A549 (cell line): ENCODE data around the gene CELSR1. TPM values are rescaled to one million over a fixed set of nuclear protein-coding genes. Genes with fewer than 3 reads are reported as not detected.
A peak's percentile ranks its signal among the peaks of the same experiment; 100 is the strongest.

Source experiments
- ATAC-seq, 2 experiments: fragments of 200-7000 bp in 1 of 2; fragments of >200 bp in 1 of 2; cut with Nextera tagmentation in 1 of 2; cut with Tn5 transposase in 1 of 2; 3 replicates each; pipeline versions ENCODE4 v1.8.0 to v1.9.1; 2018 to 2020; ENCODE audit warnings: mild to moderate bottlenecking in 1 of 2, moderate library complexity in 1 of 2
- CTCF ChIA-PET: fragments of 300-600 bp; sonication (Branson Sonifier 250); formaldehyde crosslinking; extraction: SDS; loops from one replicate; lab custom pipeline; 2021; ENCODE audit warnings: antibody characterized with exemption, inconsistent platforms; lab: Yijun Ruan, JAX
- POLR2A ChIA-PET: fragments of 350-600 bp; formaldehyde crosslinking; extraction: SDS; loops from one replicate; lab custom pipeline; 2021; ENCODE audit warnings: antibody characterized with exemption, inconsistent platforms; lab: Yijun Ruan, JAX
- DNase-seq, 2 experiments: peaks; one replicate each; pipeline versions ENCODE4 v3.0.0 to v3.0.0-alpha.2; 2011 to 2016; ENCODE audit warnings: low read depth in 1 of 2, low spot score in 1 of 2
- FAIRE-seq: peaks from 2 replicates; lab custom pipeline; 2011; peaks lifted over from hg19 to GRCh38; lab: Jason Lieb, UNC
- H3K27ac ChIP-seq, 2 experiments: fragments of >200 bp; sonication (Bioruptor Twin); formaldehyde crosslinking; 3 replicates each; pipeline ENCODE4 v1.5.1; 2016 to 2017
- H3K4me1 ChIP-seq: fragments of >200 bp; sonication (Bioruptor Twin); formaldehyde crosslinking; 3 replicates; pipeline ENCODE4 v1.6.1; 2016
- H3K4me2 ChIP-seq: fragments of >200 bp; sonication (Bioruptor Twin); formaldehyde crosslinking; 3 replicates; pipeline ENCODE4 v1.6.1; 2016
- H3K4me3 ChIP-seq: fragments of >200 bp; sonication (Bioruptor Twin); formaldehyde crosslinking; 3 replicates; pipeline ENCODE4 v1.5.1; 2016
- H3K9me3 ChIP-seq: fragments of >200 bp; sonication (Bioruptor Twin); formaldehyde crosslinking; 3 replicates; pipeline ENCODE4 v1.6.1; 2016
- CBX2 ChIP-seq: fragments of 200-600 bp; sonication (generic); IDR thresholded peaks from 2 replicates; pipeline ENCODE4 v1.6.1; 2016; ENCODE audit warnings: low read depth, mild to moderate bottlenecking, borderline replicate concordance
- CBX8 ChIP-seq: fragments of 200-600 bp; sonication (generic); IDR thresholded peaks from 2 replicates; pipeline ENCODE4 v1.6.1; 2016
- CEBPB ChIP-seq, 2 experiments: fragments of >200 bp in 1 of 2; sonication (Bioruptor Twin) in 1 of 2; formaldehyde crosslinking in 1 of 2; IDR thresholded peaks; 2 replicates each; pipeline ENCODE4 v1.6.1; 2012 to 2016
- CHD2 ChIP-seq: fragments of 150-350 bp; IDR thresholded peaks from 2 replicates; pipeline ENCODE4 v1.6.1; 2014; ENCODE audit warnings: low read length; ENCODE audit not compliant: partially characterized antibody
- EHMT2 ChIP-seq: fragments of 200-600 bp; sonication (generic); IDR thresholded peaks from 2 replicates; pipeline ENCODE4 v1.6.1; 2016; ENCODE audit warnings: antibody characterized with exemption, low read depth, mild to moderate bottlenecking, moderate library complexity
- EP300 ChIP-seq, 2 experiments: fragments of >200 bp; sonication (Bioruptor Twin); formaldehyde crosslinking; IDR thresholded peaks; 2 replicates in 1 of 2; 3 replicates in 1 of 2; pipeline ENCODE4 v1.6.1; 2016 to 2017
- ESRRA ChIP-seq: fragments of 150-350 bp; IDR thresholded peaks from 2 replicates; pipeline ENCODE4 v1.6.1; 2014; ENCODE audit warnings: mild to moderate bottlenecking, low read length, borderline replicate concordance
- FOXS1 ChIP-seq: fragments of 250-450 bp; sonication (Bioruptor Pico); IDR thresholded peaks from 2 replicates; pipeline ENCODE4 v1.5.0; 2020; ENCODE audit warnings: mild to moderate bottlenecking, moderate library complexity
- GATA3 ChIP-seq: IDR thresholded peaks from 2 replicates; pipeline ENCODE4 v1.6.1; 2012; ENCODE audit warnings: borderline replicate concordance
- HDAC2 ChIP-seq: fragments of 200-600 bp; sonication (generic); IDR thresholded peaks from 2 replicates; pipeline ENCODE4 v1.6.1; 2016
- HEYL ChIP-seq: fragments of 250-450 bp; sonication (Bioruptor Pico); IDR thresholded peaks from 2 replicates; pipeline ENCODE4 v1.8.0; 2021; ENCODE audit warnings: mild to moderate bottlenecking, moderate library complexity
- HOXA7 ChIP-seq: fragments of 250-450 bp; sonication (Bioruptor Pico); IDR thresholded peaks from 2 replicates; pipeline ENCODE4 v1.5.0; 2020; ENCODE audit warnings: mild to moderate bottlenecking, moderate library complexity
- JUN ChIP-seq, 2 experiments: fragments of >200 bp; sonication (Bioruptor Twin); formaldehyde crosslinking; IDR thresholded peaks; 2 replicates in 1 of 2; 3 replicates in 1 of 2; pipeline ENCODE4 v1.6.1; 2016 to 2017
- KDM5A ChIP-seq: fragments of 200-600 bp; sonication (generic); IDR thresholded peaks from 2 replicates; pipeline ENCODE4 v1.6.1; 2016; ENCODE audit warnings: antibody characterized with exemption, mild to moderate bottlenecking
- MAFK ChIP-seq: fragments of 450-650 bp; IDR thresholded peaks from 2 replicates; pipeline ENCODE4 v1.6.1; 2014; ENCODE audit not compliant: partially characterized antibody
- MYC ChIP-seq: IDR thresholded peaks from 2 replicates; pipeline ENCODE4 v1.6.1; 2012; ENCODE audit warnings: mild to moderate bottlenecking, inconsistent platforms, low read length, improper control_type of control experiment, borderline replicate concordance
- NR3C1 ChIP-seq: fragments of >200 bp; sonication (Bioruptor Twin); formaldehyde crosslinking; IDR thresholded peaks from 3 replicates; pipeline ENCODE4 v1.6.1; 2017
- PHF8 ChIP-seq: fragments of 200-600 bp; sonication (generic); IDR thresholded peaks from 2 replicates; pipeline ENCODE4 v1.6.1; 2016; ENCODE audit warnings: low read depth, mild to moderate bottlenecking, antibody characterized with exemption, moderate library complexity, borderline replicate concordance
- POLR2AphosphoS2 ChIP-seq: conservative IDR thresholded peaks from 2 replicates; pipeline ENCODE4 v1.6.1; 2012; ENCODE audit warnings: low read length, improper control_type of control experiment, inconsistent platforms
- RAD21 ChIP-seq, 2 experiments: fragments of >200 bp in 1 of 2; sonication (Bioruptor Twin) in 1 of 2; formaldehyde crosslinking in 1 of 2; IDR thresholded peaks in 1 of 2; conservative IDR thresholded peaks in 1 of 2; 2 replicates in 1 of 2; 3 replicates in 1 of 2; pipeline ENCODE4 v1.6.1; 2012 to 2018; ENCODE audit warnings: inconsistent platforms in 1 of 2
- SREBF2 ChIP-seq: fragments of 450-650 bp; IDR thresholded peaks from 2 replicates; pipeline ENCODE4 v1.6.1; 2014; ENCODE audit warnings: mild to moderate bottlenecking, moderate library complexity
- TFCP2L1 ChIP-seq: fragments of 250-450 bp; sonication (Bioruptor Pico); IDR thresholded peaks from 2 replicates; pipeline ENCODE4 v1.5.0; 2021; ENCODE audit warnings: mild to moderate bottlenecking
- ZFP36 ChIP-seq: fragments of 450-650 bp; IDR thresholded peaks from 2 replicates; pipeline ENCODE4 v1.6.1; 2014; ENCODE audit warnings: borderline replicate concordance; ENCODE audit not compliant: partially characterized antibody
- ZSCAN20 ChIP-seq: fragments of 250-450 bp; sonication (Bioruptor Pico); IDR thresholded peaks from 2 replicates; pipeline ENCODE4 v1.8.0; 2022; ENCODE audit warnings: mild to moderate bottlenecking, moderate library complexity
- WGBS: methylation state at CpG from one replicate; pipeline ENCODE4 v1.1.6; 2017; ENCODE audit errors: missing lambda C conversion rate; 5-methylcytosine and 5-hydroxymethylcytosine counted together
- polyA plus RNA-seq, 4 experiments: library from polyadenylated mRNA; depleted of rRNA in 3 of 4; stranded (reverse); fragments of >200 nt; fragmentation: RNase III in 1 of 4; extraction: RNeasy Plus Mini Kit Qiagen cat#74134 plus additional on column Dnase treatment in 1 of 4; gene quantifications; 2 replicates in 3 of 4; 3 replicates in 1 of 4; pipeline ENCODE4 v1.2.3, GENCODE V29; 2011 to 2017
- TF ChIP-seq, protein P1 (sequence below): fragments of 450-650 bp; IDR thresholded peaks from 2 replicates; pipeline ENCODE4 v1.6.1; 2014; ENCODE audit warnings: antibody characterized with exemption
- TF ChIP-seq, protein P2 (sequence below): IDR thresholded peaks from 2 replicates; pipeline ENCODE4 v1.6.1; 2012
- TF ChIP-seq, protein P3 (sequence below): IDR thresholded peaks from 2 replicates; pipeline ENCODE4 v1.6.1; 2012; ENCODE audit warnings: low read depth, borderline replicate concordance
- TF ChIP-seq, protein P4 (sequence below): fragments of >200 bp; sonication (Bioruptor Twin); formaldehyde crosslinking; IDR thresholded peaks from 3 replicates; pipeline ENCODE4 v1.5.1; 2016
- TF ChIP-seq, protein P5 (sequence below): fragments of 150-350 bp; IDR thresholded peaks from 2 replicates; pipeline ENCODE4 v1.6.1; 2014; ENCODE audit warnings: low read depth, mild to moderate bottlenecking, low read length
- TF ChIP-seq, protein P6 (sequence below): fragments of 250-450 bp; sonication (Bioruptor Pico); IDR thresholded peaks from 2 replicates; pipeline ENCODE4 v1.5.0; 2020; ENCODE audit warnings: low read depth, mild to moderate bottlenecking, moderate library complexity

CELSR1 gene
- polyA plus RNA-seq, 2 of the 4 experiments (the other 2 are of a cell fraction): 15.3 to 31.8 TPM

DNA sequence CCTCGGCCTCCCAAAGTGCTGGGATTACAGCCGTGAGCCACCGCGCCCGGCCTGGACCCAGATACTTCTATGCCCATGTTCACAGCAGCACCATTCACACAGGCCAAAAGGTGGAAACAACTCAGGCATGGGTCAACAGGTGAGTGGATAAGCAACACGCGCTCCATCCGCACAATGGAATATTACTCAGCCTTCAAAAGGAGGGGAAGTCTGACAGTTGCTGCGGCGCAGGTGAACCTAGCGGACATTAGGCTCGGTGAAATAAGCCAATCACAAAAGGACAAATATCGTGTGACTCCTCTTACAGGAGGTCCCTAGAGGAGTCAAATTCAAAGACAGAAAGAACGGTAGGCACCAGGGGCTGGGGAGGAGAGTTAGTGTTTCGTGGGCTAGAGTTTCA, 154.9 kb downstream of the CELSR1 start:
- FAIRE-seq (no peak), DNase-seq (no peak), ATAC-seq (no peak)
- 95% methylated on average over 15 of the region's 15 CpGs for WGBS
- peaks cover 42% of the 10 kb centered on the region for H3K4me1 ChIP-seq
- CTCF ChIA-PET: interaction anchor here (1.6 kb wide), 1 partner anchor 151 kb away, joined by 3 read pairs; no protein-coding TSS in a partner anchor
- no peak overlapping the region for H3K27ac ChIP-seq
- no peak overlapping the region for H3K4me2 ChIP-seq
- TF ChIP-seq CEBPB (IDR thresholded peaks at IDR 0.05): no peak
- TF ChIP-seq, protein P1, sequence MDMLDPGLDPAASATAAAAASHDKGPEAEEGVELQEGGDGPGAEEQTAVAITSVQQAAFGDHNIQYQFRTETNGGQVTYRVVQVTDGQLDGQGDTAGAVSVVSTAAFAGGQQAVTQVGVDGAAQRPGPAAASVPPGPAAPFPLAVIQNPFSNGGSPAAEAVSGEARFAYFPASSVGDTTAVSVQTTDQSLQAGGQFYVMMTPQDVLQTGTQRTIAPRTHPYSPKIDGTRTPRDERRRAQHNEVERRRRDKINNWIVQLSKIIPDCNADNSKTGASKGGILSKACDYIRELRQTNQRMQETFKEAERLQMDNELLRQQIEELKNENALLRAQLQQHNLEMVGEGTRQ: no peak
- no peak for TF ChIP-seq HDAC2
- TF ChIP-seq NR3C1: no peak
- TF ChIP-seq, protein P2, sequence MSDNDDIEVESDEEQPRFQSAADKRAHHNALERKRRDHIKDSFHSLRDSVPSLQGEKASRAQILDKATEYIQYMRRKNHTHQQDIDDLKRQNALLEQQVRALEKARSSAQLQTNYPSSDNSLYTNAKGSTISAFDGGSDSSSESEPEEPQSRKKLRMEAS: no peak
- no peak for TF ChIP-seq PHF8
- no peak for TF ChIP-seq ESRRA
- TF ChIP-seq GATA3: no peak
- TF ChIP-seq, protein P3, sequence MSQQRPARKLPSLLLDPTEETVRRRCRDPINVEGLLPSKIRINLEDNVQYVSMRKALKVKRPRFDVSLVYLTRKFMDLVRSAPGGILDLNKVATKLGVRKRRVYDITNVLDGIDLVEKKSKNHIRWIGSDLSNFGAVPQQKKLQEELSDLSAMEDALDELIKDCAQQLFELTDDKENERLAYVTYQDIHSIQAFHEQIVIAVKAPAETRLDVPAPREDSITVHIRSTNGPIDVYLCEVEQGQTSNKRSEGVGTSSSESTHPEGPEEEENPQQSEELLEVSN: no peak
- TF ChIP-seq RAD21 (conservative IDR thresholded peaks at IDR 0.05 in 1 of 2, IDR thresholded peaks at IDR 0.05 in 1 of 2): no peak
- no peak for TF ChIP-seq HOXA7 (CRISPR knock-in tag)
- no peak for TF ChIP-seq MYC
- no peak for TF ChIP-seq JUN (IDR thresholded peaks at IDR 0.05)
- TF ChIP-seq EHMT2: no peak
- TF ChIP-seq EP300 (IDR thresholded peaks at IDR 0.05): no peak
- TF ChIP-seq CBX8: no peak
- TF ChIP-seq, protein P4, sequence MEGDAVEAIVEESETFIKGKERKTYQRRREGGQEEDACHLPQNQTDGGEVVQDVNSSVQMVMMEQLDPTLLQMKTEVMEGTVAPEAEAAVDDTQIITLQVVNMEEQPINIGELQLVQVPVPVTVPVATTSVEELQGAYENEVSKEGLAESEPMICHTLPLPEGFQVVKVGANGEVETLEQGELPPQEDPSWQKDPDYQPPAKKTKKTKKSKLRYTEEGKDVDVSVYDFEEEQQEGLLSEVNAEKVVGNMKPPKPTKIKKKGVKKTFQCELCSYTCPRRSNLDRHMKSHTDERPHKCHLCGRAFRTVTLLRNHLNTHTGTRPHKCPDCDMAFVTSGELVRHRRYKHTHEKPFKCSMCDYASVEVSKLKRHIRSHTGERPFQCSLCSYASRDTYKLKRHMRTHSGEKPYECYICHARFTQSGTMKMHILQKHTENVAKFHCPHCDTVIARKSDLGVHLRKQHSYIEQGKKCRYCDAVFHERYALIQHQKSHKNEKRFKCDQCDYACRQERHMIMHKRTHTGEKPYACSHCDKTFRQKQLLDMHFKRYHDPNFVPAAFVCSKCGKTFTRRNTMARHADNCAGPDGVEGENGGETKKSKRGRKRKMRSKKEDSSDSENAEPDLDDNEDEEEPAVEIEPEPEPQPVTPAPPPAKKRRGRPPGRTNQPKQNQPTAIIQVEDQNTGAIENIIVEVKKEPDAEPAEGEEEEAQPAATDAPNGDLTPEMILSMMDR: no peak
- TF ChIP-seq ZFP36: no peak
- no peak for TF ChIP-seq HEYL (CRISPR knock-in tag)
- TF ChIP-seq TFCP2L1 (CRISPR knock-in tag): no peak
- H3K4me3 ChIP-seq: no peak overlapping the region
- H3K9me3 ChIP-seq: no peaks in the 10 kb centered on the region
- POLR2A ChIA-PET: no interaction called here

DNA sequence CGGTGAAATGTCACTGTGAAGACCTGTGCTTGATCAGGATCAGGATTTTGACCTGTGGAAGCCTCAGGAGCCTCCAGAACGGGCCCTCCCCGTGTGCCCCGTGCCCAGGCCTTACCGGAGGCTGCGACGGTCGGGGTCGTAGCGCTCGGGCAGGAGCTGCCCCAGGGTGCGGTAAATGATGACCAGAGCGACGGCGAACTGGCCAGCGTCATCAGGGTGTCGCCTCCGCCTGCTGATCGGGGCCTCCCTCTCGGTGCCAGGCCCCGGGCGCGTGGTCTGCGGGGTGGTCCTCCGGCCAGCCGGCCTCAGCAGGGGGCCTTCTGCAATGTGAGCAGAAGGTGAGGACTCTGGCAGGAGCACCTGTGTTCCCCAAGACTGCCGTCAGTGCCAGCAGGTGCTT, 155.7 kb downstream of the CELSR1 start:
- Histone ChIP-seq H3K4me3 (no peak overlapping the region), H3K4me2 (no peak overlapping the region), H3K27ac (peak overlapping the region; percentile 91 to 93; a peak in 5 of 6 replicates), H3K9me3 (peaks cover 1% of the 10 kb centered on the region; the same call in 1 of the 3 replicates), H3K4me1 (peaks cover 49% of the 10 kb centered on the region)
- ATAC-seq (no peak), FAIRE-seq (no peak), DNase-seq (no peak)
- ChIA-PET CTCF (interaction anchor here (1.3 to 1.6 kb wide), 2 partner anchors 14 to 152 kb away, joined by 3 to 7 read pairs; no protein-coding TSS in a partner anchor), POLR2A (no interaction called here)
- WGBS: 100% methylated on average over 1 of the region's 27 CpGs
- TF ChIP-seq GATA3 (no peak), PHF8 (no peak), ZSCAN20 (no peak), MAFK (no peak), MYC (no peak), FOXS1 (CRISPR knock-in tag) (no peak), KDM5A (no peak), CHD2 (no peak), SREBF2 (no peak), HDAC2 (no peak), CBX2 (no peak), POLR2AphosphoS2 (no peak), ZFP36 (no peak)
- TF ChIP-seq, protein P1: no peak
- TF ChIP-seq, protein P5, sequence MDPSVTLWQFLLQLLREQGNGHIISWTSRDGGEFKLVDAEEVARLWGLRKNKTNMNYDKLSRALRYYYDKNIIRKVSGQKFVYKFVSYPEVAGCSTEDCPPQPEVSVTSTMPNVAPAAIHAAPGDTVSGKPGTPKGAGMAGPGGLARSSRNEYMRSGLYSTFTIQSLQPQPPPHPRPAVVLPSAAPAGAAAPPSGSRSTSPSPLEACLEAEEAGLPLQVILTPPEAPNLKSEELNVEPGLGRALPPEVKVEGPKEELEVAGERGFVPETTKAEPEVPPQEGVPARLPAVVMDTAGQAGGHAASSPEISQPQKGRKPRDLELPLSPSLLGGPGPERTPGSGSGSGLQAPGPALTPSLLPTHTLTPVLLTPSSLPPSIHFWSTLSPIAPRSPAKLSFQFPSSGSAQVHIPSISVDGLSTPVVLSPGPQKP: no peak
- TF ChIP-seq, protein P6, sequence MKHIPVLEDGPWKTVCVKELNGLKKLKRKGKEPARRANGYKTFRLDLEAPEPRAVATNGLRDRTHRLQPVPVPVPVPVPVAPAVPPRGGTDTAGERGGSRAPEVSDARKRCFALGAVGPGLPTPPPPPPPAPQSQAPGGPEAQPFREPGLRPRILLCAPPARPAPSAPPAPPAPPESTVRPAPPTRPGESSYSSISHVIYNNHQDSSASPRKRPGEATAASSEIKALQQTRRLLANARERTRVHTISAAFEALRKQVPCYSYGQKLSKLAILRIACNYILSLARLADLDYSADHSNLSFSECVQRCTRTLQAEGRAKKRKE (CRISPR knock-in tag): no peak
